ENCODE measurements around the gene CTRB2.
"Not testable (repeated sequence)": the region's sequence is repeated elsewhere in the genome, so short reads cannot be mapped to it uniquely, and the experiment has no call there.

The CTRB2 gene

GRCh38 chr16:75227361-75228142 lies 20.6 kb upstream of the CTRB2 start:
- no peak for TF ChIP-seq CTCF (IDR thresholded peaks at IDR 0.05; ENCODE audit: low read depth, low read length, missing control alignments)
- no peak for DNase-seq (ENCODE audit: low read depth)
- no peak overlapping the region for H3K4me3 ChIP-seq (ENCODE audit: low read depth, low read length)
- in situ Hi-C loops (cut with HindIII; ENCODE audit: low sequenced_read_pairs), result loop anchor here (25.0 kb wide), 1 partner anchor 160 kb away; no protein-coding TSS in a partner anchor

GRCh38 chr16:75226550-75227360 lies 19.8 kb upstream of the CTRB2 start:
- TF ChIP-seq CTCF (IDR thresholded peaks at IDR 0.05; ENCODE audit: low read depth, low read length, missing control alignments), result no peak
- no peak overlapping the region for H3K4me3 ChIP-seq (ENCODE audit: low read depth, low read length)
- no peak for DNase-seq (ENCODE audit: low read depth)
- in situ Hi-C loops (cut with HindIII; ENCODE audit: low sequenced_read_pairs), result loop anchor here (25.0 kb wide), 1 partner anchor 161 kb away; no protein-coding TSS in a partner anchor

- no peak overlapping the region for H3K4me3 ChIP-seq (ENCODE audit: low read depth, low read length)
- in situ Hi-C loops (cut with HindIII; ENCODE audit: low sequenced_read_pairs), result loop anchor here (25.0 kb wide), 1 partner anchor 161 kb away; no protein-coding TSS in a partner anchor
- DNase-seq (ENCODE audit: low read depth), result no peak
- no peak for TF ChIP-seq CTCF (IDR thresholded peaks at IDR 0.05; ENCODE audit: low read depth, low read length, missing control alignments)
Observed at GRCh38 chr16:75225678-75226515, 18.9 kb upstream of the CTRB2 start.

GRCh38 chr16:75225092-75225491 lies 18.1 kb upstream of the CTRB2 start:
- in situ Hi-C loops (cut with HindIII; ENCODE audit: low sequenced_read_pairs), result loop anchor here (25.0 kb wide), 1 partner anchor 162 kb away; no protein-coding TSS in a partner anchor
- TF ChIP-seq CTCF (IDR thresholded peaks at IDR 0.05; ENCODE audit: low read depth, low read length, missing control alignments), result no peak
- H3K4me3 ChIP-seq (ENCODE audit: low read depth, low read length), result no peak overlapping the region
- DNase-seq (ENCODE audit: low read depth), result no peak

- no peak overlapping the region for H3K4me3 ChIP-seq (ENCODE audit: low read depth, low read length)
- no peak for DNase-seq (ENCODE audit: low read depth)
- in situ Hi-C loops (cut with HindIII; ENCODE audit: low sequenced_read_pairs), result loop anchor here (25.0 kb wide), 1 partner anchor 163 kb away; no protein-coding TSS in a partner anchor
- no peak for TF ChIP-seq CTCF (IDR thresholded peaks at IDR 0.05; ENCODE audit: low read depth, low read length, missing control alignments)
Observed at GRCh38 chr16:75224306-75225082, 17.5 kb upstream of the CTRB2 start.

GRCh38 chr16:75223129-75223528 lies 16.2 kb upstream of the CTRB2 start:
- in situ Hi-C loops (cut with HindIII; ENCODE audit: low sequenced_read_pairs); DNase-seq (ENCODE audit: low read depth); H3K4me3 ChIP-seq (ENCODE audit: low read depth, low read length): not testable (repeated sequence)

Data from astrocyte of the cerebellum (primary cell).